Progenitor cell of endocrine pancreas (in vitro differentiated cells): ENCODE data around the gene MTUS2. TPM values are rescaled to one million over a fixed set of nuclear protein-coding genes. Genes with fewer than 3 reads are reported as not detected.
"Not testable (repeated sequence)": the region's sequence is repeated elsewhere in the genome, so short reads cannot be mapped to it uniquely, and the experiment has no call there.

Source experiments
- DNase-seq: peaks from one replicate; pipeline ENCODE4 v3.0.0; 2021; ENCODE audit warnings: low spot score; ENCODE audit not compliant: unreplicated experiment
- H3K27ac Mint-ChIP-seq: 2 replicates; pipeline ENCODE4 v1.8.0; 2021; ENCODE audit warnings: mild to moderate bottlenecking, moderate library complexity, mixed read lengths
- H3K27me3 Mint-ChIP-seq: 2 replicates; pipeline ENCODE4 v1.8.0; 2021; ENCODE audit warnings: mixed read lengths
- H3K36me3 Mint-ChIP-seq: 2 replicates; pipeline ENCODE4 v1.8.0; 2022; ENCODE audit warnings: mixed read lengths; ENCODE audit not compliant: insufficient read depth
- H3K4me1 Mint-ChIP-seq: 2 replicates; pipeline ENCODE4 v1.8.0; 2021; ENCODE audit warnings: low read depth, mixed read lengths
- H3K4me3 Mint-ChIP-seq: 2 replicates; pipeline ENCODE4 v1.8.0; 2021; ENCODE audit warnings: low read depth, mild to moderate bottlenecking, moderate library complexity, mixed read lengths
- H3K9me3 Mint-ChIP-seq: 2 replicates; pipeline ENCODE4 v1.8.0; 2021; ENCODE audit warnings: low read depth, mixed read lengths
- CTCF ChIP-seq: fragments of 200-600 bp; sonication (generic); IDR thresholded peaks from one replicate; pipeline ENCODE4 v1.5.0; 2021; ENCODE audit warnings: antibody characterized with exemption, mild to moderate bottlenecking; ENCODE audit not compliant: unreplicated experiment
- total RNA-seq: library from RNA; stranded (reverse); gene quantifications from 2 replicates; pipeline ENCODE4 v1.2.1, GENCODE V29; 2021

Gene MTUS2
- total RNA-seq, 1 donor from 2014 or later = 9.3 TPM

GRCh38 chr13:29190298-29190697, 370.2 kb downstream of the MTUS2 start:
- H3K27ac Mint-ChIP-seq = no peak overlapping the region
- peaks cover under 1% of the 10 kb centered on the region for H3K36me3 Mint-ChIP-seq
- no peak overlapping the region for H3K4me3 Mint-ChIP-seq
- H3K27me3 Mint-ChIP-seq = no peaks in the 10 kb centered on the region
- no peaks in the 10 kb centered on the region for H3K4me1 Mint-ChIP-seq
- DNase-seq = no peak
- H3K9me3 Mint-ChIP-seq = peaks cover 6% of the 10 kb centered on the region
- TF ChIP-seq CTCF = no peak

GRCh38 chr13:29193083-29193482, 372.9 kb downstream of the MTUS2 start:
- TF ChIP-seq CTCF = no peak
- DNase-seq = no peak
- Mint-ChIP-seq H3K9me3 (peaks cover 22% of the 10 kb centered on the region), H3K27me3 (no peaks in the 10 kb centered on the region), H3K27ac (no peak overlapping the region), H3K4me3 (no peak overlapping the region), H3K4me1 (no peaks in the 10 kb centered on the region), H3K36me3 (peaks cover 3% of the 10 kb centered on the region)

- no peak for DNase-seq
- Mint-ChIP-seq H3K27ac (no peak overlapping the region), H3K27me3 (no peaks in the 10 kb centered on the region), H3K36me3 (peaks cover 3% of the 10 kb centered on the region), H3K9me3 (peaks cover 37% of the 10 kb centered on the region), H3K4me1 (no peaks in the 10 kb centered on the region), H3K4me3 (no peak overlapping the region)
- no peak for TF ChIP-seq CTCF
These were observed 375.3 kb downstream of the MTUS2 start for GRCh38 chr13:29195456-29195855.

GRCh38 chr13:29196409-29197074, 376.4 kb downstream of the MTUS2 start:
- no peak for DNase-seq
- Mint-ChIP-seq H3K4me1 (no peaks in the 10 kb centered on the region), H3K27ac (no peak overlapping the region), H3K4me3 (no peak overlapping the region), H3K27me3 (no peaks in the 10 kb centered on the region), H3K36me3 (peaks cover 3% of the 10 kb centered on the region), H3K9me3 (peaks cover 42% of the 10 kb centered on the region)
- no peak for TF ChIP-seq CTCF

GRCh38 chr13:29202753-29203152, 382.6 kb downstream of the MTUS2 start:
- not testable (repeated sequence) for H3K27me3 Mint-ChIP-seq, H3K36me3 Mint-ChIP-seq, DNase-seq, H3K27ac Mint-ChIP-seq, H3K4me1 Mint-ChIP-seq, H3K4me3 Mint-ChIP-seq
- H3K9me3 Mint-ChIP-seq = peaks cover 49% of the 10 kb centered on the region

GRCh38 chr13:29204651-29205050, 384.5 kb downstream of the MTUS2 start:
- no peaks in the 10 kb centered on the region for H3K4me1 Mint-ChIP-seq
- H3K9me3 Mint-ChIP-seq = peaks cover 48% of the 10 kb centered on the region
- H3K27ac Mint-ChIP-seq = no peak overlapping the region
- peaks cover 5% of the 10 kb centered on the region for H3K36me3 Mint-ChIP-seq
- TF ChIP-seq CTCF = no peak
- H3K27me3 Mint-ChIP-seq = no peaks in the 10 kb centered on the region
- DNase-seq = no peak
- H3K4me3 Mint-ChIP-seq = no peak overlapping the region
